K562 (cell line): ENCODE measurements around the gene KLK15. TPM values are rescaled to one million over a fixed set of nuclear protein-coding genes. Genes with fewer than 3 reads are reported as not detected.

Source experiments
- ATAC-seq: fragments of 200-7000 bp; cut with Tn5 transposase; 3 replicates; pipeline ENCODE4 v1.9.1; 2020; ENCODE audit warnings: moderate library complexity
- BruUV-seq: library from RNA; stranded (reverse); fragments of 400-500 nt; replicated peaks from 2 replicates; lab custom pipeline; 2021; lab: Mats Ljungman, UMichigan
- CTCF ChIA-PET: fragments of 300-600 bp; formaldehyde crosslinking; extraction: SDS; loops from one replicate; lab custom pipeline; 2021; ENCODE audit warnings: low intra/inter-chr PET ratio; lab: Yijun Ruan, JAX
- POLR2A ChIA-PET: fragments of 300-600, 350-650 bp; sonication (Branson Sonifier 250); formaldehyde crosslinking; extraction: SDS; loops from one replicate; lab custom pipeline; 2021; ENCODE audit warnings: antibody characterized with exemption, inconsistent platforms; lab: Yijun Ruan, JAX
- DNase-seq, 4 experiments: peaks; one replicate each; pipeline versions ENCODE4 v3.0.0 to v3.0.0-alpha.2; 2011 to 2018; ENCODE audit warnings: low spot score in 3 of 4, mixed read lengths in 3 of 4; ENCODE audit errors: extremely low read depth in 1 of 4
- FAIRE-seq: peaks from 2 replicates; lab custom pipeline; 2011; peaks lifted over from hg19 to GRCh38; lab: Jason Lieb, UNC
- H2AFZ ChIP-seq: 2 replicates; pipeline ENCODE4 v1.6.0; 2011; ENCODE audit warnings: low read depth, low read length, control low read depth, inconsistent platforms
- H3K27ac ChIP-seq: fragments of 200-600 bp; 3 replicates; pipeline ENCODE4 v1.8.0; 2011; ENCODE audit warnings: low read depth, mild to moderate bottlenecking, control low read depth, inconsistent platforms, low read length, moderate library complexity, mixed read lengths; ENCODE audit errors: extremely low read depth
- H3K27me3 ChIP-seq, 2 experiments: fragments of 300-600 bp in 1 of 2; 2 replicates in 1 of 2; 3 replicates in 1 of 2; pipeline versions ENCODE4 v1.6.0 to v1.8.0; 2011; ENCODE audit warnings: inconsistent platforms in 2 of 2, low read length in 2 of 2, mild to moderate bottlenecking in 1 of 2, mixed read lengths in 1 of 2, moderate library complexity in 1 of 2; ENCODE audit not compliant: control insufficient read depth in 2 of 2, insufficient read depth in 2 of 2
- H3K36me3 ChIP-seq: fragments of 300-600 bp; 3 replicates; pipeline ENCODE4 v1.8.0; 2011; ENCODE audit warnings: mild to moderate bottlenecking, low read length, inconsistent platforms; ENCODE audit not compliant: control insufficient read depth, insufficient read depth
- H3K4me1 ChIP-seq, 2 experiments: fragments of 200-600 bp in 1 of 2; replicated peaks in 1 of 2; 2 replicates in 1 of 2; 3 replicates in 1 of 2; pipeline versions ENCODE4 v1.5.1 to v1.8.0; 2011; ENCODE audit warnings: inconsistent platforms in 2 of 2, low read length in 2 of 2, mild to moderate bottlenecking in 1 of 2, mixed read lengths in 1 of 2, moderate library complexity in 1 of 2; ENCODE audit not compliant: control insufficient read depth in 2 of 2, insufficient read depth in 2 of 2
- H3K4me2 ChIP-seq: 2 replicates; pipeline ENCODE4 v1.6.1; 2011; ENCODE audit warnings: low read length, control low read depth, inconsistent platforms, mixed read lengths; ENCODE audit not compliant: insufficient read depth
- H3K4me3 ChIP-seq: fragments of 200-600 bp; sonication (generic), shearing (Covaris generic); 2 replicates; pipeline ENCODE4 v1.5.1; 2016; ENCODE audit warnings: control low read depth, inconsistent platforms
- H3K79me2 ChIP-seq: fragments of 200-600 bp; 3 replicates; pipeline ENCODE4 v1.8.0; 2011; ENCODE audit warnings: low read length, inconsistent platforms; ENCODE audit not compliant: control insufficient read depth, insufficient read depth
- H3K9ac ChIP-seq, 2 experiments: 2 replicates each; pipeline versions ENCODE4 v1.6.0 to v1.6.1; 2011; ENCODE audit warnings: low read depth in 2 of 2, low read length in 2 of 2, control low read depth in 1 of 2, inconsistent platforms in 1 of 2, mild to moderate bottlenecking in 1 of 2, mixed read lengths in 1 of 2; ENCODE audit not compliant: insufficient read depth in 1 of 2
- H3K9me1 ChIP-seq: one replicate; pipeline ENCODE4 v1.6.0; 2011; ENCODE audit warnings: inconsistent platforms, mild to moderate bottlenecking, low read length, moderate library complexity; ENCODE audit not compliant: control insufficient read depth, insufficient read depth
- H3K9me3 ChIP-seq: replicated peaks from 2 replicates; pipeline ENCODE4 v1.5.1; 2011; ENCODE audit warnings: low read depth, low read length, inconsistent platforms; ENCODE audit not compliant: control insufficient read depth, insufficient read depth
- H4K20me1 ChIP-seq: replicated peaks from 2 replicates; pipeline ENCODE4 v1.6.1; 2011; ENCODE audit warnings: low read length, inconsistent platforms, mixed read lengths; ENCODE audit not compliant: control insufficient read depth, insufficient read depth
- ERF ChIP-seq: fragments of 450-650 bp; formaldehyde crosslinking; IDR thresholded peaks from 2 replicates; pipeline ENCODE4 v1.4.0; 2020; ENCODE audit warnings: mild to moderate bottlenecking, mixed read lengths
- FOXK1 ChIP-seq: sonication (generic); formaldehyde crosslinking; IDR thresholded peaks from 2 replicates; pipeline ENCODE4 v1.8.0; 2022; ENCODE audit warnings: missing genetic modification reagents, mild to moderate bottlenecking, borderline replicate concordance
- KAT7 ChIP-seq: sonication (generic); formaldehyde crosslinking; IDR thresholded peaks from 2 replicates; pipeline ENCODE4 v1.8.0; 2022; ENCODE audit warnings: missing genetic modification reagents, mild to moderate bottlenecking, borderline replicate concordance
- KDM4B ChIP-seq, 2 experiments: fragments of 450-650 bp in 1 of 2; sonication (generic) in 1 of 2; IDR thresholded peaks; 2 replicates each; pipeline ENCODE4 v1.6.1; 2016 to 2017; ENCODE audit warnings: borderline replicate concordance in 2 of 2, antibody characterized with exemption in 1 of 2, low read depth in 1 of 2, mild to moderate bottlenecking in 1 of 2
- MTA3 ChIP-seq: fragments of 450-650 bp; formaldehyde crosslinking; IDR thresholded peaks from 2 replicates; pipeline ENCODE4 v1.6.1; 2017; ENCODE audit warnings: mild to moderate bottlenecking, borderline replicate concordance
- NFYB ChIP-seq: IDR thresholded peaks from 2 replicates; pipeline ENCODE4 v1.6.1; 2011; ENCODE audit warnings: mild to moderate bottlenecking, moderate library complexity; ENCODE audit not compliant: insufficient read length; ENCODE audit errors: extremely low read depth
- NRF1 ChIP-seq, 2 experiments: fragments of 450-650 bp; IDR thresholded peaks in 1 of 2; conservative IDR thresholded peaks in 1 of 2; 2 replicates each; pipeline ENCODE4 v1.6.1; 2014; ENCODE audit warnings: mild to moderate bottlenecking in 2 of 2
- RAD51 ChIP-seq: fragments of 450-650 bp; IDR thresholded peaks from 2 replicates; pipeline ENCODE4 v1.7.1; 2016; ENCODE audit warnings: low read depth, mild to moderate bottlenecking, borderline replicate concordance
- RBM39 ChIP-seq: fragments of 200-400 bp; formaldehyde crosslinking; optimal IDR thresholded peaks from 2 replicates; pipeline ENCODE3; 2018; ENCODE audit warnings: low read depth, low read length
- RNF2 ChIP-seq: sonication (generic); IDR thresholded peaks from 2 replicates; pipeline ENCODE4 v1.6.1; 2016
- SAP30 ChIP-seq: fragments of 200-600 bp; sonication (generic); IDR thresholded peaks from 2 replicates; pipeline ENCODE4 v1.6.1; 2012; ENCODE audit warnings: borderline replicate concordance, low read depth, mild to moderate bottlenecking, moderate library complexity, low read length, control low read depth, inconsistent platforms; ENCODE audit not compliant: insufficient read depth, poor library complexity, severe bottlenecking
- SREBF1 ChIP-seq: fragments of 150-350 bp; IDR thresholded peaks from 2 replicates; pipeline ENCODE4 v1.6.1; 2014; ENCODE audit warnings: antibody characterized with exemption, low read depth, low read length, borderline replicate concordance
- SRF ChIP-seq, 2 experiments: fragments of 250-450, 450-650 bp in 1 of 2; sonication (Bioruptor Pico) in 1 of 2; sonication (generic) in 1 of 2; formaldehyde crosslinking; IDR thresholded peaks; 2 replicates each; pipeline versions ENCODE4 v1.5.0 to v1.5.1; 2020 to 2022; ENCODE audit warnings: mild to moderate bottlenecking in 1 of 2, missing genetic modification reagents in 1 of 2
- USF1 ChIP-seq: sonication (generic); formaldehyde crosslinking; IDR thresholded peaks from 2 replicates; pipeline ENCODE4 v1.9.0; 2022; ENCODE audit warnings: mild to moderate bottlenecking, missing genetic modification reagents
- USF2 ChIP-seq: sonication (generic); formaldehyde crosslinking; IDR thresholded peaks from 2 replicates; pipeline ENCODE4 v1.5.0; 2020; ENCODE audit warnings: missing genetic modification reagents
- ZNF431 ChIP-seq: sonication (generic); formaldehyde crosslinking; IDR thresholded peaks from 2 replicates; pipeline ENCODE4 v1.8.0; 2022; ENCODE audit warnings: mild to moderate bottlenecking, missing genetic modification reagents
- ZNF586 ChIP-seq: fragments of 450-650 bp; formaldehyde crosslinking; conservative IDR thresholded peaks from 2 replicates; pipeline ENCODE4 v1.4.0; 2020; ENCODE audit warnings: mild to moderate bottlenecking, moderate library complexity
- WGBS: fragments of 100-300 bp; shearing (Covaris generic); methylation state at CpG from one replicate; pipeline ENCODE4 v1.1.6; 2016; ENCODE audit warnings: low coverage, mixed read lengths; ENCODE audit not compliant: insufficient coverage; ENCODE audit errors: missing lambda C conversion rate; 5-methylcytosine and 5-hydroxymethylcytosine counted together
- in situ Hi-C: fragments of 300-500 bp; cut with MboI; formaldehyde crosslinking; loops from 4 replicates; pipeline ENCODE4 v1.15.0; 2018; ENCODE audit warnings: inconsistent platforms, mixed read lengths
- intact Hi-C: fragments of 100-400 bp; cut with micrococcal nuclease; formaldehyde crosslinking; loops from 2 replicates; pipeline ENCODE4 v1.14.2; 2022
- polyA plus RNA-seq, 8 experiments: library from polyadenylated mRNA; depleted of rRNA in 4 of 8; stranded (reverse) in 5 of 8; unstranded in 3 of 8; fragments of >200 nt; fragmentation: Nextera tagmentation in 2 of 8; fragmentation: Illumina TruSeq in 1 of 8; extraction: Ambion mirVana in 2 of 8; extraction: Trizol in 1 of 8; gene quantifications; 2 replicates each; pipeline versions ENCODE4 v1.2.1 to v1.2.3, GENCODE V29; 2011 to 2014; ENCODE audit warnings: inconsistent platforms in 1 of 8, missing spikeins in 1 of 8
- total RNA-seq, 7 experiments: library from RNA; depleted of rRNA in 6 of 7; stranded (reverse); fragments of >200 nt in 6 of 7; fragmentation: Illumina TruSeq in 2 of 7; extraction: Trizol in 2 of 7; gene quantifications; 2 replicates each; pipeline versions ENCODE4 v1.2.1 to v1.2.3, GENCODE V29; 2011 to 2021; ENCODE audit warnings: low replicate concordance in 1 of 7

Gene KLK15
- total and polyA plus RNA-seq, 9 of the 15 experiments (the other 6 are each of a cell fraction or from before 2014, with no cell fraction given) = not detected

- TF ChIP-seq USF1 (CRISPR knock-in tag) (peak; percentile 27), KDM4B (IDR thresholded peaks at IDR 0.05; ENCODE audit: borderline replicate concordance in 2 of 2, low read depth in 1 of 2) (no peak), SRF (CRISPR knock-in tag; IDR thresholded peaks at IDR 0.05) (peak in 1 of 2 experiments; percentile 53; a peak in 1 of 4 replicates), KAT7 (CRISPR knock-in tag) (peak; percentile 34; the same call in 1 of the 2 replicates), ERF (CRISPR knock-in tag) (0 out of 2 replicates have a peak, but pooled peaks have one; percentile 61)
These were observed 15.2 kb downstream of the KLK15 start (continued) for GRCh38 chr19:50817941-50818858.

GRCh38 chr19:50815439-50815838, 17.9 kb downstream of the KLK15 start:
- ATAC-seq = no peak
- Histone ChIP-seq H3K9ac (no peak overlapping the region), H3K4me2 (no peak overlapping the region), H3K27ac (no peak overlapping the region), H3K4me3 (no peak overlapping the region), H2AFZ (peak overlapping the region; percentile 46), H4K20me1 (no peaks in the 10 kb centered on the region), H3K9me3 (peaks cover 8% of the 10 kb centered on the region), H3K36me3 (no peaks in the 10 kb centered on the region), H3K4me1 (peaks cover 19 to 37% of the 10 kb centered on the region in 2 experiments), H3K79me2 (0 out of 3 replicates have a peak, but pooled peaks cover 6% of the 10 kb centered on the region), H3K9me1 (peaks cover 2% of the 10 kb centered on the region), H3K27me3 (peaks cover 0 to 11% of the 10 kb centered on the region in 2 experiments; a peak in 2 of 5 replicates)
- ChIA-PET CTCF (no interaction called here), POLR2A (interaction anchor here (1.2 to 4.7 kb wide), 4 partner anchors 8 to 18 kb away, joined by 3 to 29 read pairs (median 4); no protein-coding TSS in a partner anchor)
- BruUV-seq = no TSS peak
- in situ Hi-C loops (no loop called here), intact Hi-C loops (no loop called here)
- peak; percentile 6 for FAIRE-seq
- 70% methylated on average over 1 of the region's 1 CpG for WGBS
- peak; percentile 75 for TF ChIP-seq RAD51
- TF ChIP-seq SREBF1 = no peak
- TF ChIP-seq ZNF586 (CRISPR knock-in tag) = no peak
- peak; percentile 61 for TF ChIP-seq NFYB
- TF ChIP-seq RNF2 = no peak
- TF ChIP-seq NRF1 (conservative IDR thresholded peaks at IDR 0.05 in 1 of 2, IDR thresholded peaks at IDR 0.05 in 1 of 2) = no peak
- TF ChIP-seq USF1 (CRISPR knock-in tag) = peak; percentile 87
- TF ChIP-seq SAP30 = no peak
- no peak for TF ChIP-seq RBM39
- TF ChIP-seq FOXK1 (CRISPR knock-in tag) = 0 out of 2 replicates have a peak, but pooled peaks have one; percentile 46
- TF ChIP-seq USF2 (CRISPR knock-in tag) = peak; percentile 73
- no peak for TF ChIP-seq ZNF431 (CRISPR knock-in tag)
- TF ChIP-seq MTA3 = no peak
- peak in 1 of 4 experiments; percentile 68 for DNase-seq
